Smooth muscle cell (in vitro differentiated cells): ENCODE results near the gene MKRN2OS. TPM values are rescaled to one million over a fixed set of nuclear protein-coding genes. Genes with fewer than 3 reads are reported as not detected.

Experiments used
- DNase-seq: peaks from one replicate; lab custom pipeline; 2025; ENCODE audit not compliant: unreplicated experiment; lab: John Stamatoyannopoulos, UW
- H2AFZ ChIP-seq: fragments of 200-600 bp; sonication (generic); 2 replicates; pipeline ENCODE4 v1.6.0; 2016; ENCODE audit warnings: antibody characterized with exemption, low read depth, mild to moderate bottlenecking
- H3F3A ChIP-seq: fragments of 200-600 bp; sonication (generic); 2 replicates; pipeline ENCODE4 v1.6.0; 2017; ENCODE audit warnings: antibody characterized with exemption, low read depth
- H3K27ac ChIP-seq: fragments of 200-600 bp; sonication (generic); 2 replicates; pipeline ENCODE4 v1.5.1; 2016; ENCODE audit warnings: low read depth, mild to moderate bottlenecking
- H3K27me3 ChIP-seq: fragments of 200-600 bp; sonication (generic); 2 replicates; pipeline ENCODE4 v1.6.1; 2016; ENCODE audit warnings: low read depth, mild to moderate bottlenecking
- H3K36me3 ChIP-seq: fragments of 200-600 bp; sonication (generic); 2 replicates; pipeline ENCODE4 v1.5.1; 2016; ENCODE audit warnings: low read depth
- H3K4me1 ChIP-seq: fragments of 200-600 bp; sonication (generic); 2 replicates; pipeline ENCODE4 v1.5.1; 2016; ENCODE audit warnings: low read depth
- H3K4me2 ChIP-seq: fragments of 200-600 bp; sonication (generic); 2 replicates; pipeline ENCODE4 v1.6.0; 2016; ENCODE audit warnings: mild to moderate bottlenecking
- H3K4me3 ChIP-seq: fragments of 200-600 bp; sonication (generic); 2 replicates; pipeline ENCODE4 v1.5.1; 2016; ENCODE audit warnings: mild to moderate bottlenecking
- H3K79me2 ChIP-seq: fragments of 200-600 bp; sonication (generic); 2 replicates; pipeline ENCODE4 v1.6.0; 2016; ENCODE audit warnings: low read depth, mild to moderate bottlenecking
- H3K9ac ChIP-seq: fragments of 200-600 bp; sonication (generic); 2 replicates; pipeline ENCODE4 v1.6.0; 2016; ENCODE audit warnings: low read depth
- H3K9me3 ChIP-seq: fragments of 200-600 bp; sonication (generic); replicated peaks from 2 replicates; pipeline ENCODE4 v1.5.1; 2016; ENCODE audit warnings: low read depth
- H4K20me1 ChIP-seq: fragments of 200-600 bp; sonication (generic); 2 replicates; pipeline ENCODE4 v1.6.0; 2016; ENCODE audit warnings: low read depth
- CTCF ChIP-seq: fragments of 200-600 bp; sonication (generic); IDR thresholded peaks from 2 replicates; pipeline ENCODE4 v1.5.1; 2017; ENCODE audit warnings: borderline replicate concordance, mild to moderate bottlenecking, antibody characterized with exemption; ENCODE audit not compliant: insufficient read depth, poor library complexity, severe bottlenecking
- WGBS: methylation state at CpG from one replicate; pipeline ENCODE4 v1.1.7; 2016; ENCODE audit warnings: low lambda C conversion rate; 5-methylcytosine and 5-hydroxymethylcytosine counted together
- polyA plus RNA-seq: library from polyadenylated mRNA; unstranded; fragments of >200 nt; fragmentation: Nextera tagmentation; extraction: Ambion mirVana; gene quantifications from 2 replicates; pipeline ENCODE4 v1.2.1, GENCODE V29; 2016
- total RNA-seq: library from RNA; depleted of rRNA; stranded (reverse); fragments of >200 nt; gene quantifications from 2 replicates; pipeline ENCODE4 v1.2.3, GENCODE V29; 2014

The MKRN2OS gene
- total and polyA plus RNA-seq, 2 experiments from 2014 or later = not detected

GRCh38 chr3:12496453-12496761, 48.9 kb downstream of the MKRN2OS start:
- no peak overlapping the region for H3K4me2 ChIP-seq
- no peak overlapping the region for H3K4me3 ChIP-seq
- H3K27ac ChIP-seq = no peak overlapping the region
- DNase-seq = no peak
- H4K20me1 ChIP-seq = no peaks in the 10 kb centered on the region
- H3F3A ChIP-seq = no peaks in the 10 kb centered on the region
- no peak overlapping the region for H2AFZ ChIP-seq
- H3K79me2 ChIP-seq = no peaks in the 10 kb centered on the region
- no peaks in the 10 kb centered on the region for H3K36me3 ChIP-seq
- H3K9ac ChIP-seq = no peak overlapping the region
- 94% methylated on average over 1 of the region's 1 CpG for WGBS
- H3K27me3 ChIP-seq = no peaks in the 10 kb centered on the region
- H3K9me3 ChIP-seq = no peaks in the 10 kb centered on the region
- TF ChIP-seq CTCF = no peak
- no peaks in the 10 kb centered on the region for H3K4me1 ChIP-seq

GRCh38 chr3:12495749-12496452, 49.4 kb downstream of the MKRN2OS start:
- Histone ChIP-seq H3K27me3 (no peaks in the 10 kb centered on the region), H3K4me2 (no peak overlapping the region), H3K9ac (no peak overlapping the region), H3K4me1 (no peaks in the 10 kb centered on the region), H3K36me3 (no peaks in the 10 kb centered on the region), H4K20me1 (no peaks in the 10 kb centered on the region), H3K4me3 (no peak overlapping the region), H2AFZ (no peak overlapping the region), H3K9me3 (no peaks in the 10 kb centered on the region), H3K27ac (no peak overlapping the region), H3F3A (no peaks in the 10 kb centered on the region), H3K79me2 (no peaks in the 10 kb centered on the region)
- 90% methylated on average over 8 of the region's 8 CpGs for WGBS
- TF ChIP-seq CTCF = no peak
- no peak for DNase-seq

GRCh38 chr3:12490547-12490946, 54.8 kb downstream of the MKRN2OS start:
- 73% methylated on average over 3 of the region's 3 CpGs for WGBS
- TF ChIP-seq CTCF = no peak
- Histone ChIP-seq H3K27me3 (no peaks in the 10 kb centered on the region), H3K4me1 (peaks cover 1% of the 10 kb centered on the region), H3K4me2 (no peak overlapping the region), H3K79me2 (no peaks in the 10 kb centered on the region), H4K20me1 (no peaks in the 10 kb centered on the region), H3K9ac (no peak overlapping the region), H3K4me3 (no peak overlapping the region), H3K9me3 (no peaks in the 10 kb centered on the region), H3K27ac (no peak overlapping the region), H2AFZ (no peak overlapping the region), H3F3A (no peaks in the 10 kb centered on the region), H3K36me3 (no peaks in the 10 kb centered on the region)
- no peak for DNase-seq

GRCh38 chr3:12489832-12490231, 55.5 kb downstream of the MKRN2OS start:
- H3K4me2 ChIP-seq = no peak overlapping the region
- no peak overlapping the region for H3K9ac ChIP-seq
- no peak for TF ChIP-seq CTCF

More at GRCh38 chr3:12489832-12490231, 55.5 kb downstream of the MKRN2OS start:
- 85% methylated on average over 4 of the region's 4 CpGs for WGBS
- Histone ChIP-seq H3F3A (no peaks in the 10 kb centered on the region), H3K27ac (no peak overlapping the region), H3K27me3 (no peaks in the 10 kb centered on the region), H4K20me1 (no peaks in the 10 kb centered on the region), H3K9me3 (no peaks in the 10 kb centered on the region), H3K36me3 (no peaks in the 10 kb centered on the region), H3K79me2 (no peaks in the 10 kb centered on the region), H2AFZ (no peak overlapping the region), H3K4me3 (no peak overlapping the region), H3K4me1 (peaks cover 9% of the 10 kb centered on the region)
- no peak for DNase-seq
